LNCAP (cell line): ENCODE measurements around the gene ACBD5.

Source experiments
- CTCF ChIP-seq: fragments of 450-650 bp; IDR thresholded peaks from 2 replicates; pipeline ENCODE4 v1.5.1; 2017; ENCODE audit warnings: mild to moderate bottlenecking

ACBD5 gene

DNA sequence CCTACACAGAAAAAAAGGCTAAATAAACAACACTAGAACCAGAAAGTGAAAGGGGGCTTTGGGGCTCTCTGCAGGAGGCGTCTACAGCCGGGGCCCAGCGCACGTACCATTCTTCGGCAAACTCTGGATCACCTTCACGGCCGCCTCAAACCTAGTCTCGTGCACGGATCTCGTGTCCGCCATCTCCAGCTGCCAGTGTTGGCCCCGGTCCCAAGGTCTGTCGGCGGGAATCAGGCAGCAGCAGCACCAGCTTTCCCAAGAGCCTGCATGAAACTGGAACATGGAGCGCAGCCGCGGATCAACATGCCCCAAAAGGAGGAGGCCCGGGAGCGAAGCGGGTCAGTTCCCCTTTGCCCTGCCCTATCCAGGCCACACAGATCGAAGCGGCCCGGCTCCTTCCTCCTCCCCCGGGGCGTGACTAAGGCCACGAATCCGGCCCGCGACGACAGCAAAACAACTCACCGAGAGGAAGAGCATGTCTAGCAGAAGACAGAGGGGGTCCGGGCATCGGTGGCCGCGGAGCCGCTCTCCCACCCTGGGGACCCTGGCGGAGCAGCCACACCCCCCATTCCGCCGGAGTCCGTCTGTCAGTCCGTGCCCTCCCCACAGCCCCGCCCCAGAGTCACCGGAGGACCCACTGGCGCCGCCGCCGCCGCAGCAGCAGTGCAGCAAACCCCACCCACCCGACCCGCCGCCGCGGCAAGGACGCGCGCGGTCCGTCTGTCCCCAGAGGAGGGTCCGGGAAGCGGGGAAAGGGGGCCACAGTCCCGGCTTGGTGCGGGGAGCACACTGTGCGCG, at the start of gene ACBD5:
Gene ACBD5 (minus strand): TSS at position 586 of the 798 bp plus-strand sequence. CDS start 109 bp downstream, at position 477.
- TF ChIP-seq CTCF, result no peak

DNA sequence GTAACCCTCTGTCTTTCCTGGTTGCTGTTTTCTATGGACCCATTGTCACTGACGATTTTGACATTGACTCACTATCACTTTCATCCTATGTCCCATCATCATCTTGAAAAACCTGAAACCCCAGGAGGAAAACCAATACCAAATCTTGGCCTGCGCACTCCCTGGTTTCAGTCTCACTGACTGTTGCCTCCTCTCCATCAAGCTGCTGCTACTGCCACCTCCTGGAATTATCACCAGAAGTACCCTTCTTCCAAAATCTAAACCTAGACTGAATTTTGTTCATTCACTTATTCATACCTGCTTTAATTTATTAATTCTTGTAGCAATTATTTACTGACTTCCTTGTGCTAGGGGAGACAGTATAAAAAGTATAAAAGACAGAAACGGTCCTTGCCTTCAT, 44.5 kb upstream of the ACBD5 start:
- TF ChIP-seq CTCF, result peak; percentile 28; the same call in 1 of the 2 replicates

- TF ChIP-seq CTCF, result no peak
These were observed 36.0 kb upstream of the ACBD5 start for GRCh38 chr10:27276581-27276980.

DNA sequence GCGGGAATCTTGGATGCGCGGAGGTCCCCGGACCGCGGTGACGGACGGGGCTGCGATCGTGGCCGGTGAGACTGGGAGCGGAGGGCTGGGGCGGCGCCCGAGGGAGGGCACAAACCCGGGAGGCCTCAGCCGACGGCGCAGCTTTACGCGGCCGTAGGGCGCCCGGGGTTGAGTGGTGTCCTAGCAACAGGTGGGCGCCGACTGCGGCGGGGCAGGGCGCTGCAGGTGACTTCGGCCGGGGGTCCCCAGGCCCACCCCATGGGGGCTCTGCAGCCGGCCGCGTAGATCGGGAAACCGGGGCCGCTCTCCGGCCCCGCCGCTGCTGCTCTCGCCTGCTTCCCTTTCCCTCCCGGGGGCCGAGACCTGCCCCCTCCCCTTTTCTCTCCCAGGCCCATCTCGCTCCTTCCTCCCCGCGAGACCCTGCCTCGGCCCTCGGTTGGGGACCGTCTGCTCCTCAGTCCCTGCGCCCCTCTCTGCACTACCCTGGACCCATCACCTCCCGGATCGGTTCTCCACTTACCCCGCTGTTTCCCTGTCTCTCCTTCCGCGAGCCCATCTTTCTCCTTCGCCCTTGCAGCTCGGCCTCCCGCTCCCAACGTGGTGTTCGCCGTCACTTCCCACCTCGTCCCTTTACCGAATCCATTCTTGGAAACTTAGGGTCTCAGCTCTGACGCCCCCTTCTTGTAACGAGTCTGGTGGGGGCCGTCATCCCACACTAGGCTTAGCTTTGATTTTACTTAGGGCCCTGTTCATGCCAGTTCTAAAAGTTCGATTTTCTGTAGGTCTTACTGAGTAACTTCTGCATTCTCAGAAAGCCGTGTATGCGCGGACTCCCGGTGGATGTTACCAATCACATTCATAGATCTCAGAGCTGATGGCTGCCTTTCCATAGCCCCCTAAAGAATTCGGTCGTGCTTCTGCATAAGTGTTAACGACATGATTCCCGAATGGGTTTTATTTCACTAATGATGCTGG, 18.5 kb upstream of the ACBD5 start:
- TF ChIP-seq CTCF, result no peak

DNA sequence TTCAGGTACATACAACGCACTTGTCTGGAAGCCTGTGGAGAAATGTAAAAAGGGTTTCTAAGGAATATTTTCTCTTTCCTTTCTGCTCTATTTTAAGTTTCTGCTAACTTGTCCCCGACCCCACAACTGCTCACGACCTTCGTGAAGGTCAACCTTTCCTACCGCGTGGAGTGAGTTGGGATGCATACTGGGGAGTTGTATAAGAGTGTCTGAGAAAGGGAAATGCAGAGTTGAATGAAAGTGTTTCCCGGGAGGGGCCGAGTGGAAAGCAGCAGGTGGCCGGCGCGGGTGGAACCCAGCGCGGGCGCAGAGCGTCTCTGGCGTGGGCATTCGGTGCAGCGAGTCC, 17.9 kb upstream of the ACBD5 start:
- TF ChIP-seq CTCF, result no peak

DNA sequence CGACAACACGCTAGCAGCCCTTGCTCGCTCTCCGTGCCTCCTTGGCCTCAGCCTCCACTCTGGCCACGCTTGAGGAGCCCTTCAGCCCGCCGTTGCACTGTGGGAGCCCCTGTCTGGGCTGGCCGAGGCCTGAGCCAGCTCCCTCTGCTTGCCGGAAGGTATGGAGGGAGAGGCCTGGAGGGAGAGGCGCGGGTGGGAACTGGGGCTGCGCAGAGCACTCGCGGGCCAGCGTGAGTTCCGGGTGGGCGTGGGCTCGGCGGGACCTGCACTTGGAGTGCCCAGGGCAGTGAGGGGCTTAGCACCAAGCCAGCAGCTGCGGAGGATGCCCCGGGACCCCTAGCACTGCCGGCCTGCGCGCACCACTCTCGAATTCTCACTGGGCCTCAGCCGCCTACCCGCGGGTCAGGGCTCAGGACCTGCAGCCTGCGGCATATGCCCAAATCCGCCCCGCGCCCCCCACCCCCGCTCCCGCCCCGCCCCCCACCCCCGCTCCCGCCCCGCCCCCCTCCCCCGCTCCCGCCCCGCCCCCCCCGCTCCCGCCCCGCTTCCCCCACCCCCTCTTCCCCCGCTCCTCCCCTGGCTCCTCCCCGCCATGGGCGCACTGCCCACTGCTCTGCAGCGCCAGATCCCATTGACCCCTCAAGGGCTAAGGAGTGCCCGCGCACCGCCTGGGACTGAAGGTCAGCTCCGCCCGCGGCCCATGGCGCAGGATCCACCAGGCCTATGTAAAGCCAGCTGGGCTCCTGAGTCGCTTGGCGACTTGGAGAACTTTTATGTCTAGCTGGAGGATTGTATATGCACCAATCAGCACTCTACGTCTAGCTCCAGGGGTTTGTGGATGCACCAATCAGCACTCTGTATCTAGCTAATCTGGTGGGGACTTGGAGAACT, 15.9 kb upstream of the ACBD5 start:
- TF ChIP-seq CTCF, result no peak

GRCh38 chr10:27253576-27253975, 13.0 kb upstream of the ACBD5 start:
- TF ChIP-seq CTCF, result no peak
